ENCODE data around the gene TIMMDC1.

DNA sequence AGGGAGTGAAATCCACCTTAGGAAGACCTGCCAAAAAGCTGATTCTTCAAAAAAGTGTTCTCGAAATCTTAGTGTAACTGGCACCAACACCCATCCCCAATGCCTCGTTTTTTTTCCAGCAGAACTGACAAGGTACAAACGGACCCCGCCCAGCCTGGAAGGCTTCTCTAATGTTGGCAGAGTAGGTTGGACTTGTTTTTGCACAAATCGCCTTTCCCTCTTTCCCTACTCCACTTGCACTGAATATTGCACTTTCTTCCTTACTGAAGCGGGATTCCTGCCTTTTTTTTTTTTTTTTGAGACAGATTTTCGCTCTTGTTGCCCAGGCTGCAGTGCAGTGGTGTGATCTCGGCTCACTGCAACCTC, 544 bp upstream of the TIMMDC1 start:
- TF ChIP-seq RAD21 (IDR thresholded peaks at IDR 0.05; ENCODE audit: low read depth) = no peak
- TF ChIP-seq, protein P1, sequence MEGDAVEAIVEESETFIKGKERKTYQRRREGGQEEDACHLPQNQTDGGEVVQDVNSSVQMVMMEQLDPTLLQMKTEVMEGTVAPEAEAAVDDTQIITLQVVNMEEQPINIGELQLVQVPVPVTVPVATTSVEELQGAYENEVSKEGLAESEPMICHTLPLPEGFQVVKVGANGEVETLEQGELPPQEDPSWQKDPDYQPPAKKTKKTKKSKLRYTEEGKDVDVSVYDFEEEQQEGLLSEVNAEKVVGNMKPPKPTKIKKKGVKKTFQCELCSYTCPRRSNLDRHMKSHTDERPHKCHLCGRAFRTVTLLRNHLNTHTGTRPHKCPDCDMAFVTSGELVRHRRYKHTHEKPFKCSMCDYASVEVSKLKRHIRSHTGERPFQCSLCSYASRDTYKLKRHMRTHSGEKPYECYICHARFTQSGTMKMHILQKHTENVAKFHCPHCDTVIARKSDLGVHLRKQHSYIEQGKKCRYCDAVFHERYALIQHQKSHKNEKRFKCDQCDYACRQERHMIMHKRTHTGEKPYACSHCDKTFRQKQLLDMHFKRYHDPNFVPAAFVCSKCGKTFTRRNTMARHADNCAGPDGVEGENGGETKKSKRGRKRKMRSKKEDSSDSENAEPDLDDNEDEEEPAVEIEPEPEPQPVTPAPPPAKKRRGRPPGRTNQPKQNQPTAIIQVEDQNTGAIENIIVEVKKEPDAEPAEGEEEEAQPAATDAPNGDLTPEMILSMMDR (IDR thresholded peaks at IDR 0.05 in 2 of 3, conservative IDR thresholded peaks at IDR 0.05 in 1 of 3; ENCODE audit: borderline replicate concordance in 1 of 3, insufficient read depth in 1 of 3, low read depth in 2 of 3, low read length in 2 of 3) = no peak
- no peak for TF ChIP-seq ELF1 (IDR thresholded peaks at IDR 0.05; ENCODE audit: borderline replicate concordance, low read depth)
- TF ChIP-seq POLR2A (IDR thresholded peaks at IDR 0.05; ENCODE audit: borderline replicate concordance, extremely low read depth, insufficient read depth, insufficient read length) = no peak
- TF ChIP-seq EZH2 (IDR thresholded peaks at IDR 0.05) = no peak
- no peak for TF ChIP-seq POLR2AphosphoS5 (IDR thresholded peaks at IDR 0.05; ENCODE audit: low read depth, low read length)
- TF ChIP-seq EGR1 (IDR thresholded peaks at IDR 0.05; ENCODE audit: low read depth) = no peak
